Stimulated activated CD4-positive, alpha-beta T cell treated with anti-CD3 and anti-CD28 coated beads, Interleukin-2, amount 100 ng/mL, for 4 hours (primary cell): ENCODE measurements around the gene INAFM2.
A peak's percentile ranks its signal among the peaks of the same experiment; 100 is the strongest.

Experiments used
- DNase-seq: peaks from one replicate; pipeline ENCODE4 v3.0.0-alpha.2; 2020; ENCODE audit warnings: low read depth

Gene INAFM2

GRCh38 chr15:40344631-40345120 is 21.2 kb downstream of the INAFM2 start:
- DNase-seq, result peak; percentile 57

GRCh38 chr15:40345225-40345866 is 21.9 kb downstream of the INAFM2 start:
- DNase-seq, result no peak

GRCh38 chr15:40345867-40346578 is 22.5 kb downstream of the INAFM2 start:
- DNase-seq, result no peak

GRCh38 chr15:40346579-40347558 is 23.4 kb downstream of the INAFM2 start:
- no peak for DNase-seq

GRCh38 chr15:40347559-40348473 is 24.3 kb downstream of the INAFM2 start:
- no peak for DNase-seq

GRCh38 chr15:40348474-40348870 is 25.0 kb downstream of the INAFM2 start:
- no peak for DNase-seq

- DNase-seq, result no peak
Measured at GRCh38 chr15:40349163-40349562, 25.7 kb downstream of the INAFM2 start.

GRCh38 chr15:40352281-40352901 is 28.9 kb downstream of the INAFM2 start:
- DNase-seq, result no peak

- DNase-seq, result no peak
Measured at GRCh38 chr15:40353697-40354096, 30.2 kb downstream of the INAFM2 start.

GRCh38 chr15:40354408-40355171 is 31.1 kb downstream of the INAFM2 start:
- DNase-seq, result no peak

- DNase-seq, result no peak
Measured at GRCh38 chr15:40355976-40356585, 32.6 kb downstream of the INAFM2 start.

- no peak for DNase-seq
Measured at GRCh38 chr15:40357246-40357645, 33.8 kb downstream of the INAFM2 start.

- peak; percentile 82 for DNase-seq
Measured at GRCh38 chr15:40357723-40358470, 34.4 kb downstream of the INAFM2 start, which contains the start of gene DISP2. TSS of gene DISP2 (plus strand) at chr15:40358219. CDS start at chr15:40358322, 103 bp downstream.

GRCh38 chr15:40358471-40359353 is 35.2 kb downstream of the INAFM2 start:
- DNase-seq, result peak; percentile 20

- no peak for DNase-seq
Measured at GRCh38 chr15:40360015-40360414, 36.5 kb downstream of the INAFM2 start.

GRCh38 chr15:40361640-40362039 is 38.1 kb downstream of the INAFM2 start:
- no peak for DNase-seq

GRCh38 chr15:40363611-40364010 is 40.1 kb downstream of the INAFM2 start:
- DNase-seq, result no peak

GRCh38 chr15:40364251-40364650 is 40.8 kb downstream of the INAFM2 start:
- no peak for DNase-seq
